Transverse colon (tissue), 4 donors: Measurements from ENCODE around the gene HAO1. TPM values are rescaled to one million over a fixed set of nuclear protein-coding genes. Genes with fewer than 3 reads are reported as not detected.

Experiments used
- DNase-seq: peaks from one replicate; pipeline ENCODE4 v3.0.0-alpha.2; 2019
- H3K27ac ChIP-seq, 4 donors: fragments of 200-600 bp; sonication (generic); 2 replicates each; pipeline ENCODE4 v1.5.1; 2016 to 2018; ENCODE audit warnings: inconsistent platforms in 4 of 4
- H3K27me3 ChIP-seq: fragments of 200-600 bp; sonication (generic); 2 replicates; pipeline ENCODE4 v1.5.1; 2017; ENCODE audit warnings: inconsistent platforms
- H3K36me3 ChIP-seq, 4 donors: fragments of 200-600 bp; sonication (generic); 2 replicates each; pipeline ENCODE4 v1.5.1; 2017 to 2019; ENCODE audit warnings: inconsistent platforms in 4 of 4
- H3K4me1 ChIP-seq, 4 donors: fragments of 200-600 bp; sonication (generic); 2 replicates each; pipeline ENCODE4 v1.5.1; 2017 to 2020; ENCODE audit warnings: inconsistent platforms in 4 of 4
- H3K4me3 ChIP-seq, 4 donors: fragments of 200-600 bp; sonication (generic); 1 replicate in 1 of 4; 2 replicates in 3 of 4; pipeline versions ENCODE4 v1.5.1 to v1.6.1; 2017 to 2019; ENCODE audit warnings: inconsistent platforms in 4 of 4
- H3K9me3 ChIP-seq, 2 donors: fragments of 200-600 bp; sonication (generic); 2 replicates each; pipeline ENCODE4 v1.5.1; 2017 to 2019; ENCODE audit warnings: inconsistent platforms in 2 of 2
- EP300 ChIP-seq: sonication (generic); formaldehyde crosslinking; IDR thresholded peaks from one replicate; pipeline ENCODE4 v1.6.1; 2017; ENCODE audit warnings: antibody characterized with exemption, low read depth
- POLR2A ChIP-seq: fragments of 450-650 bp; IDR thresholded peaks from one replicate; pipeline ENCODE4 v1.6.1; 2016; ENCODE audit warnings: antibody characterized with exemption, mild to moderate bottlenecking, moderate library complexity
- POLR2AphosphoS5 ChIP-seq, 3 donors: sonication (generic); formaldehyde crosslinking; IDR thresholded peaks; one replicate each; pipeline ENCODE4 v1.6.1; 2016; ENCODE audit warnings: antibody characterized with exemption in 3 of 3
- WGBS, 2 donors: methylation state at CpG; one replicate each; pipeline ENCODE4 v1.1.5; 2018; ENCODE audit warnings: low coverage in 1 of 2; 5-methylcytosine and 5-hydroxymethylcytosine counted together
- in situ Hi-C, 4 donors: fragments of 200-750 bp; cut with MboI; loops; one replicate each; pipeline versions ENCODE4 v1.15.0 to v1.15.1; 2017; ENCODE audit warnings: low sequenced_read_pairs in 3 of 4, low pct_ligation_motif_present in 1 of 4, low pct_unique_long_range_greater_than_20kb in 1 of 4
- intact Hi-C: fragments of 100-400 bp; cut with DNase I; formaldehyde crosslinking; loops from one replicate; pipeline ENCODE4 v1.15.1; 2023; ENCODE audit warnings: low total_unique reads
- total RNA-seq, 4 donors: library from RNA; depleted of rRNA; stranded (reverse); fragments of >200 nt; gene quantifications; one replicate each; pipeline ENCODE4 v1.1.0, GENCODE V29; 2016
- TF ChIP-seq, protein P1 (sequence below), 5 experiments: fragments of 200-600 bp in 3 of 5; fragments of 450-650 bp in 2 of 5; sonication (generic) in 3 of 5; IDR thresholded peaks; 1 replicate in 2 of 5; 2 replicates in 3 of 5; pipeline ENCODE4 v1.5.1; 2016 to 2017; ENCODE audit warnings: antibody characterized with exemption in 5 of 5, inconsistent platforms in 3 of 5, mild to moderate bottlenecking in 2 of 5, moderate library complexity in 1 of 5

The HAO1 gene
- total RNA-seq, 4 donors from 2014 or later, result not detected

- in situ Hi-C loops (no loop called here), intact Hi-C loops (no loop called here)
- Histone ChIP-seq H3K27ac (no peak overlapping the region), H3K36me3 (no peaks in the 10 kb centered on the region), H3K27me3 (no peaks in the 10 kb centered on the region), H3K4me1 (no peaks in the 10 kb centered on the region), H3K4me3 (no peak overlapping the region), H3K9me3 (no peaks in the 10 kb centered on the region)
- TF ChIP-seq POLR2A (no peak), EP300 (no peak), POLR2AphosphoS5 (IDR thresholded peaks at IDR 0.05) (no peak)
- TF ChIP-seq, protein P1, sequence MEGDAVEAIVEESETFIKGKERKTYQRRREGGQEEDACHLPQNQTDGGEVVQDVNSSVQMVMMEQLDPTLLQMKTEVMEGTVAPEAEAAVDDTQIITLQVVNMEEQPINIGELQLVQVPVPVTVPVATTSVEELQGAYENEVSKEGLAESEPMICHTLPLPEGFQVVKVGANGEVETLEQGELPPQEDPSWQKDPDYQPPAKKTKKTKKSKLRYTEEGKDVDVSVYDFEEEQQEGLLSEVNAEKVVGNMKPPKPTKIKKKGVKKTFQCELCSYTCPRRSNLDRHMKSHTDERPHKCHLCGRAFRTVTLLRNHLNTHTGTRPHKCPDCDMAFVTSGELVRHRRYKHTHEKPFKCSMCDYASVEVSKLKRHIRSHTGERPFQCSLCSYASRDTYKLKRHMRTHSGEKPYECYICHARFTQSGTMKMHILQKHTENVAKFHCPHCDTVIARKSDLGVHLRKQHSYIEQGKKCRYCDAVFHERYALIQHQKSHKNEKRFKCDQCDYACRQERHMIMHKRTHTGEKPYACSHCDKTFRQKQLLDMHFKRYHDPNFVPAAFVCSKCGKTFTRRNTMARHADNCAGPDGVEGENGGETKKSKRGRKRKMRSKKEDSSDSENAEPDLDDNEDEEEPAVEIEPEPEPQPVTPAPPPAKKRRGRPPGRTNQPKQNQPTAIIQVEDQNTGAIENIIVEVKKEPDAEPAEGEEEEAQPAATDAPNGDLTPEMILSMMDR (IDR thresholded peaks at IDR 0.05), result no peak
- DNase-seq, result no peak
- 70 to 85% methylated on average over 2 of the region's 2 CpGs for WGBS, 2 donors
These were observed 37.4 kb downstream of the HAO1 start for GRCh38 chr20:7902879-7903278.

DNA sequence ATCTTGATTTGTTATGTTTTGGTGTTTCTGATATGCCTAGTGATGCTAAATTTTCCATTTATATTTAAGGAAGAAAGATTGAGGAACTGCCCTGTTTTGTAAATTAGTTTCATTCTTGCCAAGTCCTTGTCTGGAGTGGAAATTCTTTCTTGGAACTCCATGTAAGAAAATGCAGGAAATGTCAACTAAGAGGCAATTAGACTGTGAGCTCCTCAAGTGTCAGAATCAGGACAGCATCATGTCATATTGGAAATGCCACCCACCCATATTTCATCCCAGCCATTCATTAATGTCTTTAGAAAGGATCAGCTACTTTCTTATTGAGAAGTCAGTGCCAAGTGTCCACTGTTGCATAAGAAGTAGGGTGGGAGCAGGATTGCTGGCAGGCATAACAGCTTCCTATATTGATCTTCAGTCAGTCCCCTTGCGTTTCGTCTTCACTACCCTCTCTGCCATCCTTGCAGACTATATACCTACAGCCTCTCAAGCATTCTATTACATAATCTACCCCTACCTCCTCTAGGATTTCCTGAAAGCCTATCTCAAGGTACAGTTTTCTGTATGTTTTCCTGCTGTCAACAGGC is 42.4 kb downstream of the HAO1 start:
- TF ChIP-seq, protein P1 (IDR thresholded peaks at IDR 0.05), result no peak
- no peak for TF ChIP-seq EP300
- no peak for TF ChIP-seq POLR2A
- TF ChIP-seq POLR2AphosphoS5 (IDR thresholded peaks at IDR 0.05), result no peak
- in situ Hi-C loops, result no loop called here
- intact Hi-C loops, result no loop called here
- DNase-seq, result no peak
- H3K4me1 ChIP-seq, result no peaks in the 10 kb centered on the region
- no peak overlapping the region for H3K27ac ChIP-seq
- no peaks in the 10 kb centered on the region for H3K9me3 ChIP-seq
- H3K36me3 ChIP-seq, result no peaks in the 10 kb centered on the region
- H3K4me3 ChIP-seq, result no peak overlapping the region
- 75 to 79% methylated on average over 2 of the region's 2 CpGs for WGBS, 2 donors
- H3K27me3 ChIP-seq, result no peaks in the 10 kb centered on the region

GRCh38 chr20:7893014-7893730 is 47.1 kb downstream of the HAO1 start:
- TF ChIP-seq POLR2A, result no peak
- TF ChIP-seq, protein P1 (IDR thresholded peaks at IDR 0.05), result no peak
- TF ChIP-seq POLR2AphosphoS5 (IDR thresholded peaks at IDR 0.05), result no peak
- no peak for TF ChIP-seq EP300
- Histone ChIP-seq H3K36me3 (no peaks in the 10 kb centered on the region), H3K9me3 (no peaks in the 10 kb centered on the region), H3K27me3 (no peaks in the 10 kb centered on the region), H3K4me1 (no peaks in the 10 kb centered on the region), H3K4me3 (no peak overlapping the region), H3K27ac (no peak overlapping the region)
- WGBS, 2 donors, result 79 to 81% methylated on average over 7 of the region's 7 CpGs
- intact Hi-C loops, result no loop called here
- in situ Hi-C loops, result no loop called here
- no peak for DNase-seq

DNA sequence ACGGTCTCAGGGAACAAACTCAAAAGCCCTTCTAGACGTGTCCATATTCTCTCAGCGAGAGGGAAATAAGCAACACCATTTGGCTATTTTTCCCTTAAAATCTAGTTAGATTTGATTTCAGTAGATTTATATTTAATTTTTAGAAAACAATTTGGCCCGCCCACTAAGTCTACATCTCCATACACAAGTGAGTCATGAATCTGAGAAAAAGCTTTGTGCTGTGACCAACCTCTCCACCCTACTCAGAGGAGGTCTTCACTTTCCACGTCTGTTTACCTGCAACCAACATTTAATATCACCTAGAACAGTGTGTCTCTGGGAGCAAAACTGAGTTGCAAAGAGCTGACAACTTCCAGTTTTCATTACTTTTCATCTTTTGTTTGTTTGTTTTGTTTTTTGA is 48.6 kb downstream of the HAO1 start:
- 78 to 81% methylated on average over 4 to 5 of the region's 5 CpGs for WGBS, 2 donors
- Histone ChIP-seq H3K27ac (no peak overlapping the region), H3K4me3 (no peak overlapping the region), H3K4me1 (no peaks in the 10 kb centered on the region), H3K36me3 (no peaks in the 10 kb centered on the region), H3K9me3 (no peaks in the 10 kb centered on the region), H3K27me3 (no peaks in the 10 kb centered on the region)
- in situ Hi-C loops, result no loop called here
- TF ChIP-seq, protein P1 (IDR thresholded peaks at IDR 0.05), result no peak
- no peak for TF ChIP-seq POLR2AphosphoS5 (IDR thresholded peaks at IDR 0.05)
- TF ChIP-seq POLR2A, result no peak
- TF ChIP-seq EP300, result no peak
- DNase-seq, result no peak
- intact Hi-C loops, result no loop called here
